ENCODE measurements around the gene ATP6AP2. TPM values are rescaled to one million over a fixed set of nuclear protein-coding genes. Genes with fewer than 3 reads are reported as not detected.

Gene ATP6AP2
- total and polyA plus RNA-seq, 2 of the 4 experiments (the other 2 are of a cell fraction) = 76.2 to 175 TPM

DNA sequence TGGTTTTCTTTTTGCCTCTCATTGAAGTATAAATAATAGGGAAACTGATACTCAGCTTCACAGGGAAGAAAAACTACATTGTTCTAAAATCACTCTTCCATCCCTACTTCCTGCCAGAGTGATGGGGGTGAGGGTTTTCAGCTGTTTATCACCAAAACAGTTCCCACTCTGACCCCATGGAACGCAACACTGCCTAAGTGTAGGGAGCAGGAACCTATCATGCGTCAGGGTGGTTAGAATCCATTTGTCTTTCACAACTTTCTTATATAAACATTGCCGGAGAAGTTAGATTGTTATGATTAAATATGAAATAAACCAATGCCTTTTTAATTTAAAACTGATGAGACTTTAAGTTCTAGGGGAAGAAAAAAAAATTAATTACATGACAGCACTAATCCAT, 26.6 kb downstream of the ATP6AP2 start:
- TF ChIP-seq POLR2A (IDR thresholded peaks at IDR 0.05; ENCODE audit: low read depth, low read length) = no peak
- H3K14ac ChIP-seq (replicated peaks; ENCODE audit: low read depth, low read length) = no peak overlapping the region
- H3K4me1 ChIP-seq (ENCODE audit: control insufficient read depth, insufficient read depth, low read length) = no peaks in the 10 kb centered on the region
- no peak overlapping the region for H2BK20ac ChIP-seq (ENCODE audit: low read depth, low read length)
- H2AFZ ChIP-seq (replicated peaks; ENCODE audit: low read length, poor library complexity) = no peak overlapping the region
- H3K9ac ChIP-seq (ENCODE audit: low read depth, low read length) = no peak overlapping the region
- no peak overlapping the region for H4K8ac ChIP-seq (ENCODE audit: low read depth in 2 of 2, low read length in 2 of 2)
- intact Hi-C loops (cut with micrococcal nuclease) (no loop called here), dilution Hi-C loops (cut with HindIII; ENCODE audit: low sequenced_read_pairs, unreplicated experiment) (no loop called here), in situ Hi-C loops (cut with MboI; ENCODE audit: low sequenced_read_pairs) (no loop called here)
- peak; percentile 12 for DNase-seq
- H3K23ac ChIP-seq (ENCODE audit: low read depth, low read length) = no peak overlapping the region
- H3K56ac ChIP-seq (ENCODE audit: extremely low read depth, insufficient read depth, low read length) = no peak overlapping the region
- WGBS, 2 experiments (ENCODE audit: extremely low coverage in 2 of 2, insufficient read length in 1 of 2) = no CpG with 5 or more reads among the region's 3 CpGs
- H4K91ac ChIP-seq (ENCODE audit: insufficient read depth, low read depth, low read length) = no peak overlapping the region
- H3K4ac ChIP-seq (ENCODE audit: low read depth, low read length) = no peak overlapping the region
- POLR2A ChIA-PET (ENCODE audit: unreplicated experiment) = no interaction called here
- H3K9me3 ChIP-seq (ENCODE audit: control insufficient read depth, insufficient read depth, low read length) = no peaks in the 10 kb centered on the region
- H3K79me1 ChIP-seq (ENCODE audit: low read depth in 1 of 2, low read length in 2 of 2) = no peaks in the 10 kb centered on the region
- no peak overlapping the region for H2BK15ac ChIP-seq (ENCODE audit: low read depth, low read length)
- H4K20me1 ChIP-seq (ENCODE audit: insufficient read depth, low read length) = no peaks in the 10 kb centered on the region
- H2BK120ac ChIP-seq (ENCODE audit: low read depth, low read length) = no peak overlapping the region
- H2AK9ac ChIP-seq (replicated peaks; ENCODE audit: low read depth, low read length, poor library complexity) = no peak overlapping the region
- H3K27ac ChIP-seq (ENCODE audit: insufficient read depth, low read length) = no peak overlapping the region
- H2BK5ac ChIP-seq (ENCODE audit: low read depth, low read length, poor library complexity, severe bottlenecking) = no peak overlapping the region
- no peak overlapping the region for H4K5ac ChIP-seq (ENCODE audit: low read depth, low read length)
- H3K18ac ChIP-seq (ENCODE audit: low read depth, low read length) = no peak overlapping the region
- H3K27me3 ChIP-seq (ENCODE audit: control insufficient read depth, insufficient read depth, low read length) = no peaks in the 10 kb centered on the region
- no peak overlapping the region for H2AK5ac ChIP-seq (ENCODE audit: low read depth, low read length)
- no peak; the same call in 1 of the 2 replicates for ATAC-seq (ENCODE audit: low read depth)
- H3K9me1 ChIP-seq (ENCODE audit: insufficient read depth, low read length) = no peaks in the 10 kb centered on the region
- no TSS peak for BruUV-seq (replicated peaks)
- no peak overlapping the region for H3K4me2 ChIP-seq (ENCODE audit: low read depth, low read length)
- H3K4me3 ChIP-seq (ENCODE audit: insufficient read depth, low read depth, low read length) = no peak overlapping the region
- H3K36me3 ChIP-seq (ENCODE audit: control insufficient read depth, insufficient read depth, low read length) = no peaks in the 10 kb centered on the region
- CTCF ChIA-PET = interaction anchor here (0.8 kb wide), 1 partner anchor 10 kb away, joined by 3 read pairs; no protein-coding TSS in a partner anchor

All from IMR-90 (cell line).